HG02938 (cell line): Measurements from ENCODE around the gene NRXN3.

Source experiments
- ATAC-seq: cut with Tn5 transposase; IDR thresholded peaks from one replicate; pipeline ENCODE4 v1.9.1; 2021; ENCODE audit warnings: mild to moderate bottlenecking, moderate library complexity; ENCODE audit not compliant: unreplicated experiment

The NRXN3 gene

DNA sequence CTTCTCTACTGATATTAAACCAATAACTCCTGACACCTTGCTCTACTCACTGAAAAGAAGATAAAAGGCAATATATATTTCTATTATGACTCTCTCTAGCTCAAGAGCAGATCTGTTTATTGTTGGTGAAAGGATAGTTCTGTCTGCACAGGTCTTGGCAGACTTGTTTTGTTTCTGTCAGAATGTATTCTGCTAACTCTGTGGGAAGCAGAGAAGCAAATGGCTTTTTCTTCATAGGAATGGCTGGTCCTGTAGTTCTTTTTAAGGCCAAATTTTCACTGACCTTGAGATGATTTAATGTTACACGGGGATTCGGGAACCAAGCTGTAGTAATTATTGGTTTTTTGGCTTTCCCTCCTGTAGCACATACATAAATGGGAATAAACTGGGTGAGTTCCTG is 1529.0 kb downstream of the NRXN3 start:
- no peak for ATAC-seq

DNA sequence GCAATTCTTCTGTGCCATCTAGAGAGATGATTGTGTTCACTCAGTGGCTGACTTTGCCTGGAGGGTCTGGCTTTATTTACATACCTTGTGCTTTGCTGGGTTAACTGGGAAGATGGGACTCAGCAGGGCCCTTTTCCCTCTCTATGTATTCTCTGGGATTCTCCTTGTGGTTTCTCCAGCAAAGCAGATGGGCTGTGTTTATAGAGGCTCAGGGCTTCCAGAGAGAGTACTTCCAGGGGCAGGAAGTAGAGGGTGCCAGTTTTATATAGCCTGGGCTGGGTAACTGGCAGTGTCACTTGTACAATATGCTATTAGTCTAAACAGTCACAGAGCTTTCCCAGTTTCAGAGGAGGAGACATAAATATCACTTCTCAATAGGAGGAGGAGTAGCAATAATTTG is 1531.2 kb downstream of the NRXN3 start:
- ATAC-seq = no peak

DNA sequence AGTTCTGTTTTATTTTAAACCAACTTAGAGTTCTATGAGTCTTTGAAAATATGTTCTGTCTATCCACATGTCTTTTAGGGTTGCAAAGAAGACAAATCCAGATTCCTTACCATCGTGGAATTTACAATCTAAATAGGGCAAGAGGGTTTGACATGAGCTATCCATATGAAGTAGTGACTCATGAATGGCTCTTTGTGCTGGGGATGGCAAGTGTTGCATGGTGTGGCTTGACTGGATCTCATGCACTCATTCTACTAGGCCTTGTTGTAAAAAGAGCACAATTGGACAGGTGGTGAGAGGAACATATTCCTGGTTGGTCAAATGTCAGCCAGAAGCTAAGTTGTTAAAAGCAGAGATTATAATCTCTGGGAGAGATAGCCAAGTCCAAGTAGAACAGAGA is 1532.0 kb downstream of the NRXN3 start:
- no peak for ATAC-seq

DNA sequence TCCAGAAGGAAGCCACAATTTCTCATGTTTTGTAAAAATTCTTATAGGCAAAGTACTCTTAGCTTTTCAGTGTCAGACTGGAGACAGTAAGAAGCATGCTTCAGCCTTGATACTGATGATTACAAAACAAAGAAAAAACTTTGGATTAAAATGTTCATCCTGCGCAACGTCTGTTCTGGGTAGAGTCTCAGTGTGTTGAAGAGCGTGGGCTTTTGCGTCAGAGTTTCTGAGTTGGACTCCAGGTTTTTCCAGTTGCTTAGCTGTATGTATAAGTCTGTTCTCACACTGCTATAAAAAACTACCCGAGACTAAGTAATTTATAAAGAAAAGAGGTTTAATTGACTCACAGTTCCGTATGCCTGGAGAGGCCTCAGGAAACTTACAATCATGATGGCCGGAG is 1533.0 kb downstream of the NRXN3 start:
- ATAC-seq = no peak

DNA sequence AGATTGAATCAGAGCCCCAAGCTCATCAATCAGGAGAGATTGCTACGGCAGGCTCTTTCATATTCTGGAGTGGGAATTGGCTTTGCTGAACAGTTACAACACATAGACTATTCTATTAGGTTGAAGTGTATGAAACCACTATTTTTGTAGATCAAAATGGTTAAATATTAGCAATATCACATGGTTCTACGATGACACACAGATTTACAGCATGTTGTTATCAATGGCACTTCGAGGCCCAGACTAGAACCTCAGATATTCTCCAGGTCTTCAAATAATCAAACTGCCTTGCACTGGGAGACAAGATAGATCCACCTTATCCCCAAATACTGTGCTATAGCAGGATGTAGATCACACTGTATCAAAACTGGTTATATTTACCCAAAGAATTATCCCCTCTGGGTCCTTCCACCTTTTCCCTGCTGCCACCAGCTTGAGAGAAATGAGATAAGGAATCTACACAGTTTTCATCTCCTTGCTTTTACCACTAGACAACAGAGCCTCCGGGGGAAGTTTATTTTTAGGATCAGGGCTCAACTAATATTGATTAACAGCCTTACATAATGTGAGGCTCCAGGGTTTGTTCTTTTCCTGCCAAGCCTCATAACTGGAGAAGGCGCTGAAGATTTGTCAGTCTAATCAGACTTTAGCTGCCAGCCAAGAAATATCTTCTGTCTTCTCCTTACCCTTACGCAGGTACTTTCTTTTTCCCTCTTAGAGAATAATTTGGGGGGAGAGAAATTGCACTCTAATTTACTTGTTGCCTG is 1534.1 kb downstream of the NRXN3 start:
- ATAC-seq = no peak

DNA sequence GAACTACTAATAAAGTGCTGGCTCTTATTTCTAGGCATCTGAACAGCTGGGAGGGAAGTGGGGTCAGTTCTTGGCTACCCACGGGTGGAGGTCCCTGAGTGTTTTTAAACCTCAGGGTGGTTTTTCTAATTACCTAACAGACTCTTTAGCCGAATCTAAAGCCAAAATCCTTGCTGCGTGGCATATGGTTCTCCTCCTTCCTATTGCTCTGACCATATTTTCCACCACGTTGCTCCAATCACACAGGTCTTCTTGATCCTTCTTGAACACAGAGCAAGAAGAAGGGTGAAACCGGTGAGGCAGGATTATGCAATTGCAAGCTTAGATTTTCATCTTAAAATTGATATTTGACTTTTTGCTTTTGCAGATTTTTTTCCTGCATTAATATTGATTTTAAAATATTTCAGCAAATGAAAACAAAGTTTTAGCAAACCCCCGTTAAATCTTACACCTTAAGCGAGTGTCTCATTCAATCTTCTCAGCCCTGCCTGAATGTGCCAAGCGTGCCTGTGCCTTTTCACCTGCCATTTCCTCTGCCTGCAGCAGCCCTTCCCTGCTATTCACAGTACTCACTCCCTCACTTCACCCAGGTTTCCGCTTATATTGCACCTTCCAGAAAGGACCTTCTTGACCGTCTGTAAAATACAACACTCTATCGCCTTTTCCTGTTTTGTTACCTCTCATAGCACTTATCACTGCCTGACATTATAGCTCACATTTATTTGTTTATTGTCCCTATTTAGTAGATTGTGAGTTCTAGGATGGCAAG is 1535.1 kb downstream of the NRXN3 start:
- ATAC-seq = no peak

DNA sequence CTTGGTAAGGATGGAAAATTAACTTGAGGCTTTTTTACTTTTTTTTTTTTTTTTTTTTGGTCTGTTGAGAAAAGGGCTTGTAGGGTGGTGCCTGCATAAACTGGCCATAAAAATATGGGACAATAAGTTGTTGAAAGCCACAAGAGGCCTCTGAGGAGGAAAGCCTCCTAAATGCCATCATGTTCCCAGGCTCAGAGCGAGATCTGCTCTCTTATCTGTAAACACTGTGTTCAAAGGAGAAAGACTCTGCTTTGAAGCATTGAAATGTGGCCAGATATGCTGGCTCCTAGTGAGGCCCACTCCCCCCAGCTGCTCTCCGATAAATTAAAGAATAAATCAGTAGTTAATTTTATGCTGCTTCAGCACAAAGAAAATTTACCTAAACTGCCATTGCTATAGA is 1536.2 kb downstream of the NRXN3 start:
- ATAC-seq = no peak

DNA sequence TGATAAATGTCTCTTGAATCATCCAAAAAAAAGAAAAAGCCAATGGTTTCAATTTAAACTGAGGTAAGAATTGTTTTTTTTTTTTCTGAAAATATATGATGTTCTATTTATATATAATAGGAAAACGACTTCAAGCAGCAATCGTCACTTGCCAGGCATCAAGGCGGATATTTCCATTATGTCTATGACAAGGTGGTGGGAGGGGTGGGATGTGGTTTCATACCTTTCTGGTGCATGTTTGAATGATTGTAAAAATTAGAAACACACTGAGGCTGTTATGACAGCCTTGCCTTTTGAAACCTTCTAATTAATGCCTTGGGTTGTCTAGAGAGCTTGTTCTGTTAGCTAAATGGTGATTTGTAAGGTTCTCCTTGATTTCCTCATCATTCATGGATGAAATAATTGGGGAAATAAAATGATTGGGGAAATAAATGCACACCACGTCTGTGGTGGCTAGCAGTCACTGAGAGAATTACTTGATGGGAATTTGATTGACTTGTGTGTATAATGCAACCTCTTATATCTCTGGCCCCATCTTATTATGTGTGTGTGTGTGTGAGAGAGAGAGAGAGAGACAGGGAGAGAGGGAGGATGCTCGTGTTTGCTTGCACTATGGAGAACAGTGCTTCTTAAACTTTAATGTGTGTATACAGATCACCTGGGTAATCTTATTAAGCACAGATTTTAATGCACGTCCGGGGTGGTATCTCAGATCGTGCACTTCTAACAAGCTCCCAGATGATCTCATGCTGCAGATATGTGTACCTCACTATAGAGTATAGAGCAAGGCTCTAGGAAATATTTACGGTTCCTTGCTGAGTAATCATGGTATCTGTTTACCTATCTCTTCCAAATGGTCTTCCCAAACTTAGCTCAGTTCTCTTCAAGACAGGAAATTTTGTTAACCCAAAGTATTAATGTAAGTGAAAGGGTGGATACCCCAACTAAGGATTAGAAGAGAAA is 1538.5 kb downstream of the NRXN3 start:
- no peak for ATAC-seq

DNA sequence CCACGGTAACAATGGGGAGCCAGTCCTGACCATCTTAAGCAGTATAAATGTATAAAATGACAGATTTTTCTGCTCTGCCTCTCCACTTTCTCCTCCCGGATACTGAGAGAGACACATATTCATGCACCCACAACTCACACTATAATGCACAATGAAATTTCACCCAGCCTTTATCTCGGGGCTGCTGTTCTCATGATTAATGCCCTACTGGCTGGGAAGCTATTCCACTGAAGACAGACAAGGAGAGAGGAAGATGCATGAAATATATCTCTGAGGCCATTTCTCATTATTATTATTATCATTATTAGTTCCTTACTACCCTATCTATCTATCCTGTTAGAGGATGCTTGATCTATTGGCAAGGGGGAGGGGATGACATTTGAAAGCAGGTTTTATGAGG is 1539.4 kb downstream of the NRXN3 start:
- no peak for ATAC-seq

DNA sequence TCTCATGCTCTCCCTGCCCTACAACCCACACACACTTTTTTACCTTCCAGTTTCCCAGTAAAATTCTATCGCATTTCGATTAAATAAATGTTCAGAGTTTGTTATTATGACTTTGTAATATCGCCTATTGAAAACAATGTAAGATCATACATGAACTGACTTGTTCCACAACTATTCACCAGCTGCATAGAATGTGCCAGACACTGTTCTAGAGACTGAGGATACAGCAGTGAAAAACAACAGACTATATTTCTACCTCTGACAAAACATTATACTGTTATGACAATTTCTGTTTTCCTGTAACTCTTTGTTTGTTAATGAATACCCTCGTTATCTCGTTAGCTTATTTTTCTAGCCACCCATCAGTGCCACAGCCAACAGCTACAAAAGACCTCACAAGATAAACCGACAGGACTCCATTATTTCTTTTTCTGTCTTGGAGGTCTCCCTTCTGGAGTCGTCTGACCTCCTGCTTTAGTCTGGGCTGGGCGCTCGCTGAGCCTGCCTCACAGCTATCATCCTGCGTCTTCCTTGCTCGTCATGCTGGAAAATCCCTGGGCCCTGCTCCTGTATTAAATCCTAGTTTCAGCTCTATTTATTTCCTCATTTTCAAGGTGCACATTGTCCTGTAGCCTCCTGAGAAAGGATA is 1542.3 kb downstream of the NRXN3 start:
- no peak for ATAC-seq

DNA sequence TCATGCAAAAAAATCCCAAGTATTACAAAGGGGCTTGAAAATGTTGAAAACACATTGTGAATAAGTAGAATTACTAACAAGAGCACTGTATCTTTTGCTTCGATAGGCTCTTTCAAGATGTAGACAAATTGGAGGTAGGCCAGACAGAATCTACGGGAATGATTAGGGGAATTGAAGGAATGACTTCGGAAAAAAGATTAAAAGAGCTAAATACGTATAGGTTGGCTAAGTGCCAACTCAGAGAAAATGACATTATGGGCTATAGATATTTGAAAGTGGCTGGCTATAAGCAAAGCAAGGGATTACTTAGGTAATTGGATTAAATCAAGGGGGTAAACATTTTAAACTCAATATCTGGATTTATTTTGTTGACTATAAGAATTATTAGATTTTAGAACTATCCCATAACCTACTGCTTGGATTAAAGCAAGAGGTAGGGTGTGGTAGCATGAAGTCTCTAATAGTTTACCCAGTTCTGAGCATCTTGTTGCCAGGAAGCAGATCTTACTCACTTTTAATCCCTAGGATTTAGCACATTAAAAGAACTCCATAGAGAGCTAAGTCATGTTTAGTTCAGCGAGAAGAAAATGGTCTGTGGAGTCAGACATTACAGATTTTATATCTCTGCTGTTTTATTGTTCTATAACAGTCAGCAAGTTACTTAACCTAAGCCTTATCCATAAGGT is 1551.4 kb downstream of the NRXN3 start:
- ATAC-seq = no peak

DNA sequence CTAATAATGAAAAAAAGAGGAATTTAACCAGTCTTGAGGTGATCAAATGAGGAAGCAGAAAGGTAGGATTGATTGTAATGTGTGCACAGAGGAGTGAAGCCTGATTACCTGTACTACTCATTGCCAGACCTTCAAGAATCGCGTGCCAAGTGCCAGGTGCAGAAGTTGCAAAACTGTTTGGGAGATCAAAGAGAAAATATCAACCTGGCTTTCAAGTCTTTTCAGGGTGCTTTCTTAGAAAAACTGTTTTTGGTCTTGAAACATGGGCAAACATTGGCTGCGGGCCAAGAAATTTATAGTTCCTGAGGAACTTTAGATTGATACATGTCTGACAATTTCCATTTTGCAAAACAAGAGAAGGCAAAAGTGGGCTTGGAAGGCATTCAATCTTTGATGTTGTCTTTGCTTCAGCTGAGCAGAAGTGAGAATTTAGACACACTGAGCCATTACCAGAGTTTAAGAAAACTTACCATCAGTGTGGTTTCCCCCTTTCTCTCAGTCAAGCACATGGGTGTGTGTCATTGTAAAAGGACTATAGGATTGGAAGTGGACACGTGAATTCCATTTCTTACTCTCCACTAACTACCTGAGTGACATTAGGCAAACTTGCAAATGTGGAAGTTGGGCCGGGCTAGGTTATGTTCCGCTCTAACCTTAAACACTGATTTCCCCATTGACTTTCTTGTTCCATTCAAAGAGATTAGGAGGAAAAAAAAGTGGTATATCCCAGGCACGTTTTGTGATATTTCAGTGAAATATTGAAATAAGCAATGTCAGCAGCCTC is 1555.0 kb downstream of the NRXN3 start:
- no peak for ATAC-seq

DNA sequence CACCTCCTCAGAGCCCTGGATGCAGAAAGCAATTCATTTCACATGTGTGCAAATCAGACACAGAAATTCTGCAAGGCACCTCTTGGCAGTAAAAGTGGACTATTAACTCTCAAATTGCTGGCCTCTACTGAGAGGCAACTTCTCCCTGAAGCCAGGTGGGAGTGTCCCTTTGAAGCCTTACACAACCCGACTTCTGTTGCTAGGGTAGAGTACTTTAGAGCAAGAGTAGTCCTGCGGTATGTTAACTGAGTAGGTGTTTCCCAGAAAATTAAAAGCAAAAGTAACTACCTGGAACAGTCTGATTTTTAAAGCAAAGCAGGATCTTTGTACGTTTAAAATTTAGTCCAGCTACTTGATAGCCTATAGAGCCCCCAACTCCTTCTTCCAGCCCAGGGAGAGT is 1557.7 kb downstream of the NRXN3 start:
- ATAC-seq = no peak

DNA sequence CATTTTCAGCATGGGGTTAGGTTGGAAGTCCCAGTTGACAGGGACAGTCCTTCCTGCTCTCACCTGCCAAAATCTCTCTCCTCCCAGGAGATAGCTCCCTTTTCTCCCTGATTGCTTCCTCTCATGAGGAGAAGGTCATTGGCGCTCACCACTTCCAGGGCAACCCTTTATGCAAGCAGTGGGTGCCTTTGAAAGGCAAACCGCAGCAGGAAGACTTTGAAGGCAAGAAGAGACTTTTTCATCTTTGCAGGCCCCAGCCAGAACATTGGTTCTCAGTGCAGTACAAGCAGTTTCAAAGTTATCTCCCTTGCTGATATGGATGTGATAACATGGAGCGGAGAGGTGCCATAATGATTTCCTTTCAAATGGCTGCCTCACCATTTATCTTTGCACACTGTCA is 1558.2 kb downstream of the NRXN3 start:
- ATAC-seq = no peak

DNA sequence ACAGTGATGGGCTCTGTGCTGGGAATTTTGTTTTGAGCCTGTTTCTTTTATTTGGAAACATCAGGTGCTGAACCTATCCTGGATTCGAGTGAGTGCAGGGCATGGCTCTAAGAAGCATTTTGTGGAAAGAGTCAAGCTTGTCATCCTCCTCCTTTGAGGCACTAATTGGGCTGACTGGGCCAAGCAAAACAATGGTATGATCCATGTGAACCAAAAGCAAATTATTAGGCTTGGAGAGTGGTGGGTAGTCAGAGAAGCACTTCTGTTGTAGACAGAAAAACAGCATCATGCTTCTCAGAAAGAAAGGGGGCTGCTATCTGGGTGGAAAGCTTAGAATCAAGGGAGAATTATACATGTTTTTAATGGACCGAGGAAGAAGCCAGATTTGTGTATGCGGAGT is 1559.6 kb downstream of the NRXN3 start:
- ATAC-seq = no peak

DNA sequence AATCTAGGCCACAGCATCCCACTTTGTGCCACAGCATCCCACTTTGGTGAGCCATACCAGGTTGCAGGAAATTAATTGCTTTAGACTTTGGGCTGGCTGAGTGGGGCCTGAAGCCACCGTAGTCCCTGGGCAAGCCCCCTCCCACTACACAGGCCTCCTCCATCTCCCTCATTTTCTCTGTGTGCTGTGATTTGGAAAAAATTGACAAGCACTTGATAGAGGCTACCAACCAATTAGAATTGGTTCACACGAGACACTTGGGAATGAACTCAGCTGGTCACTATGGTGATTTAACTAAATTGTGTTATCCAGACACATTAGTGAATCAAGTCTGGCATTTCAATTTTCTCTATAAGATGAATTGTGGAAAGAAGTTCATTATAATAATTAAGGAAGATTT is 1560.0 kb downstream of the NRXN3 start:
- ATAC-seq = no peak

DNA sequence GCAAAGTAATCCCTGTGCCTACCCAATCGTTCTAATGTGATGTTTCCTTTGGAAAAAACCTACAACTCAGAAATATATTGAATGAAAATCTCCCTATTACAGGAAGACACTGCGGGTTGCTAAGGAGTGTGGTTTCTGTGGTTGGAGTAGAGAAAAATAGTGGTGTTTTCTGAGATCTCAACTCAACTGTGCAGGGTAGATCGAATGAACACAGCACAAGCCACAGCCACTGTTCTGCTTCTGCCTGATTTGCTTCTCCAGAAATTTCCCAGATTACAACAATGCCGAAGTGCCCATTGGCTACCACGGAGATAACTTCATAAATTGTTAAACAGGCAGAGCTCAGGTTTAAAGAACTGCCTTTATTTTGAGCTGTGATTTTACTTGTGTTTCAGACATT is 1560.8 kb downstream of the NRXN3 start:
- no peak for ATAC-seq

DNA sequence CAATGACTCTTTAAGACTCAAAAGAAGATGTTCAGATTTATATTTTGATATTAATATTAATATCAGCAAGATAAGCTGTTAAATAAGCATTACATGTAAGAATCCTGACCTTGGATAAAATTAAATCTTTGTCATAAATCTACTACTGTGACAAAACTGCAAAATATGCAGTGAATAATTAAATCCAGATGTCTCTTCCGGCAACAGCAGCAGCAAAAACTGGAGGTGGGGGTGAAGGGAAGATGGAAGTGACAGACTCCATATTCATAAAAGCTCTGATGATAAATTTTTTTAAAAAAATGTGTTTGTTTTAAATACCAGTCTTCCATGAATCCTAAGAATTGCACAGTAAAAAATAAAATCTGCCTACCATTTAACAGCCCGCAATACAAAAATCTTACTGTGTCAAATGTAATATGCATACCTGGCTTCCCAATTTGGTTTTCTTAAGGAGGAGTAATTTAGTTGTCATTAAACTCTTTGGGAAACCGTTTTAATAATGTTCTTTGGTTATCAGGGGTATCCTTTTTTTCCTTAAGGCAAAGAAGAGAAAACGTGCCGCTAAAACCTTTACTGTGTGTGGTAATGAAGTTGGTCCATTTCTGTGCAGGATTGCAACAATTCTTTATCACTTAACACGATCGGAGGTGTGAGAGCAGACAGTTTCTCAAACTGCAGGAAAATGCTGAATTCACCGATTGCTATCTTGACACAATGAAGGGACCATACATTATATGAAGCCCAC is 1562.9 kb downstream of the NRXN3 start:
- ATAC-seq = no peak

DNA sequence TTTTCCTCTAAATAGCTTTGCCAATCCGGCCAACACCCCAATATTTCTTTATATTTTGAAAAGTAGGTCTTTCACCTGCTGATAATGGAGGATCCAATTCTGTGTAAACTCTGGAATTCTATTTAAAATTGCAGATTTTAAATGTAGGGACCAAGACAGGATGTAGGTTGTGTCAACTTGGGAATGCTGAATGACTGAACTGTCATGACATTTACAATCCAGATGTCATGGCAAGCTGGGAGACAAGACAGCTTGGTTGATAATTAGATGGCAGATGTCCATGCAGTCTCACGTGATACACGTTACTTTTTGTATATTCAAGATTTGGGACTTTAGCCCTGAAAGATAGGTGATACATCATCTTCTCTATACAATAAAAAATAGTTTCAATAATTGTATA is 1564.0 kb downstream of the NRXN3 start:
- no peak for ATAC-seq
